Stimulated activated CD4-positive, alpha-beta T cell treated with anti-CD3 and anti-CD28 coated beads, Interleukin-15, amount 100 ng/mL, for 1 hour (primary cell): ENCODE data around the gene EN2.

Experiments used
- DNase-seq, 2 donors: peaks; one replicate each; pipeline ENCODE4 v3.0.0-alpha.2; 2020; ENCODE audit warnings: low read depth in 1 of 2, low spot score in 1 of 2

EN2 gene

GRCh38 chr7:155507576-155507975 is 49.6 kb downstream of the EN2 start:
- no peak for DNase-seq

DNA sequence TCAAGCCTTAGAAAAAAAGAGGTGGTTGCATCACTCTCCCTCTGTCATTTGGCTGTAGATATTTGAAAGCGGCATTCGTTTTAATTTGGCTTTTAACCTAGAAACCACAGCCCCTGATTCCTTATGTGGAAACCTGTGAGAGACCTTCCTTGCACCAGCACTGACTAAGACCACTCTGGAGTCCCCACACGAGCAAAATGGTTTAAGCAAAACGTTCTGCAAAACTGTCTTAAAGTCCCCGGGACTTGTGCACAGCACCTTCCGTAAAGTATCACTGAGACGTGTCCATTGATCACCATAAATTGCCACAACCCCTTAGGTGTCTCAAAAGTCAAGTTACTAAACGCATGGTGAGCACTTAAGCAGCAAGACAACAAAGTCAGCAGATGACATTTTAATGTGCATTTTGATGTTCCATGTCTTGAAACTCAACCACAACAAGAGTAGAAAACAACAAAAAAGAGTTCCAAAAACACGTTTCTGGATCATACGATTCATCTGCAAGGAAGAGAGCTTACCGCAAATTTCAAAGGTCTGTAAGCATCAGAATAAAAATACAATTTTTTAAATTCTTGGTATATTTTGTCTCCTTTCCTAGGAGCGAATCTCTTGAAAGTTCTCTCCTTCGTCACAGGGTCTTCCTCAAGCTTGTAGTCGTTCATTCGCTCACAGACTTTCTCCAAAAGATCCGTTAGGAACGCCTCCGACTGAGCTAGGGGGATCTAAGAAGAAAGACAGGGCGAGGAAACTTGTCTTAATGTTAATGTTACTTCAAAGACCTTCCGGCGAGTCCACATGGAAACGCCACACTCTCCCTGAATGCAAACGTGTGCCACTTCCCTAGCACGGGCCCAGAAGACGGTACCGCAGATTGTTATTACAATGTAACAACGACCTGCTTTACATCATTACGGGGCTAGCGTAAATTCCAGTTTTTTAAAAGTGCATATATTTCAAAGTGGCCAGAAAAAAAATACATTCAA is 50.7 kb downstream of the EN2 start:
- DNase-seq, result no peak

DNA sequence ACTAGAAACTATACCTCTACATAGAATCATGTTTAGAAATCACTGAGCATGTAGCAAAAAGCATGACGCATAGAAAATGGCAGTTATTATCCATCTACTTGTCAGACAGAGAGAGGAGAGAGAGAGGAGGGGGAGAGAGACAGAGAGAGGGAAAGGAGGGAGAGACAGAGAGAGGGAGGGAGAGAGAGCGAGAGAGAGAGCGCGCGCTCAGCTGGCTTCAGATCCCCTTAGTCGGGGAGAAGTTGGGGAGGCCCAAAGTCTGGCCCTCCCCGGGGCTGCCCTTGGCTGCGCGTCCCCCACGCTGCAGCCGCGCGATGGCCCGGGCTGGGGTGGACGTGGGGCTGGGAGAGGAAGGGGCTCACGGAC is 51.4 kb downstream of the EN2 start:
- no peak for DNase-seq

GRCh38 chr7:155509725-155510551 is 52.0 kb downstream of the EN2 start:
- DNase-seq, result no peak

- no peak for DNase-seq
These were observed 53.2 kb downstream of the EN2 start for GRCh38 chr7:155510975-155511701.

- no peak for DNase-seq
These were observed 53.7 kb downstream of the EN2 start for GRCh38 chr7:155511702-155511996.

GRCh38 chr7:155512246-155512887 is 54.4 kb downstream of the EN2 start:
- DNase-seq, result no peak

- no peak for DNase-seq
These were observed 55.8 kb downstream of the EN2 start for GRCh38 chr7:155513543-155514285.

- no peak for DNase-seq
These were observed 56.4 kb downstream of the EN2 start for GRCh38 chr7:155514296-155514695.
